Activated CD8-positive, alpha-beta memory T cell treated with anti-CD3 and anti-CD28 coated beads, Interleukin-2, amount 50 U/mL, for 1 hour (primary cell): Measurements from ENCODE around the gene KCNMB4.
"Not testable (repeated sequence)": the region's sequence is repeated elsewhere in the genome, so short reads cannot be mapped to it uniquely, and the experiment has no call there.

ENCODE experiments used
- DNase-seq: peaks from one replicate; pipeline ENCODE4 v3.0.0-alpha.2; 2020; ENCODE audit errors: extremely low read depth

KCNMB4 gene

GRCh38 chr12:70372881-70373280 lies 6.8 kb downstream of the KCNMB4 start:
- DNase-seq = no peak

GRCh38 chr12:70379846-70380245 lies 13.8 kb downstream of the KCNMB4 start:
- no peak for DNase-seq

- no peak for DNase-seq
Measured at GRCh38 chr12:70383484-70383883, 17.4 kb downstream of the KCNMB4 start.

GRCh38 chr12:70383886-70384285 lies 17.8 kb downstream of the KCNMB4 start:
- no peak for DNase-seq

- no peak for DNase-seq
Measured at GRCh38 chr12:70386771-70387170, 20.7 kb downstream of the KCNMB4 start.

- DNase-seq = no peak
Measured at GRCh38 chr12:70389678-70390077, 23.6 kb downstream of the KCNMB4 start.

GRCh38 chr12:70392631-70393030 lies 26.5 kb downstream of the KCNMB4 start:
- not testable (repeated sequence) for DNase-seq

GRCh38 chr12:70393787-70394499 lies 27.9 kb downstream of the KCNMB4 start:
- DNase-seq = no peak

GRCh38 chr12:70398002-70398401 lies 31.9 kb downstream of the KCNMB4 start:
- no peak for DNase-seq

- no peak for DNase-seq
Measured at GRCh38 chr12:70398862-70399261, 32.8 kb downstream of the KCNMB4 start.

- no peak for DNase-seq
Measured at GRCh38 chr12:70399311-70399710, 33.2 kb downstream of the KCNMB4 start.

- no peak for DNase-seq
Measured at GRCh38 chr12:70400124-70400523, 34.0 kb downstream of the KCNMB4 start.

GRCh38 chr12:70402597-70402996 lies 36.5 kb downstream of the KCNMB4 start:
- DNase-seq = no peak

- no peak for DNase-seq
Measured at GRCh38 chr12:70403826-70404225, 37.7 kb downstream of the KCNMB4 start.

GRCh38 chr12:70408004-70408790 lies 42.1 kb downstream of the KCNMB4 start:
- no peak for DNase-seq

GRCh38 chr12:70415987-70416386 lies 49.9 kb downstream of the KCNMB4 start:
- no peak for DNase-seq

- no peak for DNase-seq
Measured at GRCh38 chr12:70417121-70417520, 51.0 kb downstream of the KCNMB4 start.

- no peak for DNase-seq
Measured at GRCh38 chr12:70418101-70418500, 52.0 kb downstream of the KCNMB4 start.

- no peak for DNase-seq
Measured at GRCh38 chr12:70422631-70423030, 56.5 kb downstream of the KCNMB4 start.

GRCh38 chr12:70426620-70427019 lies 60.5 kb downstream of the KCNMB4 start:
- no peak for DNase-seq

GRCh38 chr12:70427611-70428010 lies 61.5 kb downstream of the KCNMB4 start:
- DNase-seq = no peak

GRCh38 chr12:70430400-70430799 lies 64.3 kb downstream of the KCNMB4 start:
- DNase-seq = no peak

- DNase-seq = no peak
Measured at GRCh38 chr12:70436836-70437235, 70.7 kb downstream of the KCNMB4 start.
